ENCODE results near the gene ALG1.

ALG1 gene, protein sequence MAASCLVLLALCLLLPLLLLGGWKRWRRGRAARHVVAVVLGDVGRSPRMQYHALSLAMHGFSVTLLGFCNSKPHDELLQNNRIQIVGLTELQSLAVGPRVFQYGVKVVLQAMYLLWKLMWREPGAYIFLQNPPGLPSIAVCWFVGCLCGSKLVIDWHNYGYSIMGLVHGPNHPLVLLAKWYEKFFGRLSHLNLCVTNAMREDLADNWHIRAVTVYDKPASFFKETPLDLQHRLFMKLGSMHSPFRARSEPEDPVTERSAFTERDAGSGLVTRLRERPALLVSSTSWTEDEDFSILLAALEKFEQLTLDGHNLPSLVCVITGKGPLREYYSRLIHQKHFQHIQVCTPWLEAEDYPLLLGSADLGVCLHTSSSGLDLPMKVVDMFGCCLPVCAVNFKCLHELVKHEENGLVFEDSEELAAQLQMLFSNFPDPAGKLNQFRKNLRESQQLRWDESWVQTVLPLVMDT

DNA sequence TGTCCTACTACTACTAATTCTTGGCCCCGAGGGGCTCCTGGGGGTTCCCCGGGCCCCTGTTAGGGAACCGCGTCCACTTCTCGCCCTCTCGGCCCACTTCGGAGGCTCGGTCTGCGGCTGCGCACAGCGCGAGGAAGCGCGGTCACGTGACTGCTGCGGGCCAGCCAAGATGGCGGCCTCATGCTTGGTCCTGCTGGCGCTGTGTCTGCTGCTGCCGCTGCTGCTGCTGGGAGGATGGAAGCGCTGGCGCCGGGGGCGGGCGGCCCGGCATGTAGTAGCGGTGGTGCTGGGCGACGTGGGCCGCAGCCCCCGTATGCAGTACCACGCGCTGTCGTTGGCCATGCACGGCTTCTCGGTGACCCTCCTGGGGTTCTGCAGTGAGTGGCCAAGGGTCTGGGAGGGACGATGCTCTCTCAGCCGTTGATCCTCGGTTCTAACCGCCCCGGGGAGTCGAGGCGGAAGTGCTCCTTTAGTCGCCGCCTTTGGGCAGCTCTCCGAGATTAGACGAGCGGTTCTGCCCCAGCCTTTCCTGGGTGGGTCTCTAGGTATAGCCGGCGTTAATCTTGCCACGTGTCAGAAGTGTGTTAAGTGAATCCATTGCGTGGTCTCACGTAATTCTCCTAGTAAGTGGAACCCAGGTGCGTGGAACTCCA is at the start of gene ALG1:
Gene ALG1, plus strand, starts transcription at position 163 of the 653 bp plus-strand sequence. Its CDS starts 7 bp downstream, at position 170.
- H3K4me3 Mint-ChIP-seq: peak within 1 kb of the TSS; percentile 95

DNA sequence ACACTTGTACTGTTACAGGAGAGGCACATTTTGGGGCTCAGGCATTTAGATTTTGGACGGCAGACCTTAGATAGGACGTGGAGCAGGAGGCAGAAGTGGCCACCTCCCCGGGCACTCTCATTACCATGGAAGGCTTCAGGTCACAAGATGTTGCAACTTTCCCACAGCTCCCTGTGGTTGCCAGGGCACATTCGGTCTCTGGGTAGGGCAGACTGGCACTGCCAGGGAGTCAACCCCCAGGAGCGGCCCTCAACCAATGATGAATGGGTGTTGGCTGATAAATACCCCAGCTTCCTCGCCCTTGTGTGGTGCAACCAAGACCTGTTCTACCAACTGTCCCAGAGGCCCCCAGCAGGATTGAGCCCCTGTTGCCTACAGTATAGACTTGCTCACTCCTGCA is 49.1 kb upstream of the ALG1 start:
- H3K27me3 Mint-ChIP-seq: no peaks in the 10 kb centered on the region
- DNase-seq (no peak), ATAC-seq (no peak)
- H3K36me3 Mint-ChIP-seq (ENCODE audit: low read depth): peaks cover 2% of the 10 kb centered on the region
- no peak overlapping the region for H3K4me3 Mint-ChIP-seq
- H3K4me1 Mint-ChIP-seq: no peaks in the 10 kb centered on the region
- H3K27ac Mint-ChIP-seq: no peak overlapping the region
- no peaks in the 10 kb centered on the region for H3K9me3 Mint-ChIP-seq

More for the DNA sequence above, at the start of gene ALG1:
- ATAC-seq: peak; percentile 91
- peak within 1 kb of the TSS; percentile 95 for H3K27ac Mint-ChIP-seq
- peak; percentile 93 for DNase-seq
- peaks cover 10% of the 10 kb centered on the region for H3K36me3 Mint-ChIP-seq (ENCODE audit: low read depth)
- no peaks in the 10 kb centered on the region for H3K27me3 Mint-ChIP-seq
- H3K4me1 Mint-ChIP-seq: peaks cover 25% of the 10 kb centered on the region
- H3K9me3 Mint-ChIP-seq: no peaks in the 10 kb centered on the region

DNA sequence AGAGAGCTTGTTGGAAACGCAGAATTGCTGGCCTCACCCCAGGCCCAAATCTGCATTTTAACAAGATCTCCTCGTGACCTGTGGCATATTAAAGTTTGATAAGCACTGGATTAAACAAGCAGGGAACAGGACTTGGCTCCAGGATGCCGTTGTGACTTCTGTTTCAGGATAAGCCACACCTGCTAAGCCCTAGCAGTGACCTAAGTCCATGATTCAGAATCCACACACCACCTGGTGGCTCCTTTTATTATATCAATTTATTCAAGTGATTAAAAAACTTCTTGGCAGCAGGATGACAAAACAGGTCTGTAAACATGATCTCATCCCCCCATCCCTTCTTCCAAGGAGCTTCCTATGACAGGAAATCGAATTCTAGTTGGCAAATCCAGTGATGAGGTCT is 47.0 kb upstream of the ALG1 start:
- Mint-ChIP-seq H3K27ac (no peak overlapping the region), H3K27me3 (no peaks in the 10 kb centered on the region), H3K4me1 (no peaks in the 10 kb centered on the region), H3K4me3 (no peak overlapping the region), H3K9me3 (no peaks in the 10 kb centered on the region), H3K36me3 (ENCODE audit: low read depth) (peaks cover 2% of the 10 kb centered on the region)
- ATAC-seq (no peak), DNase-seq (no peak)

DNA sequence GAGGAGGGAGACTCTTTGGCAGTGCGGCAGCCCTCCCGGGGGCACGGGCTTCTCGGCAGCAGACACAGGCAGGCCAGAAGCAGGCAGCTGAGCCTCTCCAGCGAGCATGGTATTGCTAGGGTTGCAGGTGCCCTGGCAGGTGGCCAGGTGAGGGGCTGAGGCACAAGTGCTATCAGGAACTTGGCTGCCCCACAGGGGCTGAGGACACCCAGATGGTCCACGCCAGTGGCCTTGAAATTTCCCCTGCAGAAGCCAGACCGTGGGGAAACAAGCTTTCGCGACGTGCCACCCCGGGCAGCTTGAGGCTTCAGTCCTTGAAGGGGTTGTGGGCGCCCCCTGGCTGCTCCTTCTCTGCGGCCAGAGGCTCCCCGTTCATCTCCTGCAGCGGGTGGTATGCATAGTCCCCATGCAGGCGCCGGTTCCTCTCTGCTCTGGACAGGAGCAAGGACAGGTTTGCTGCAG is 46.4 kb upstream of the ALG1 start:
- Mint-ChIP-seq H3K36me3 (ENCODE audit: low read depth) (peaks cover 2% of the 10 kb centered on the region), H3K27me3 (no peaks in the 10 kb centered on the region), H3K27ac (no peak overlapping the region), H3K4me3 (no peak overlapping the region), H3K4me1 (no peaks in the 10 kb centered on the region), H3K9me3 (no peaks in the 10 kb centered on the region)
- DNase-seq (no peak), ATAC-seq (no peak)

DNA sequence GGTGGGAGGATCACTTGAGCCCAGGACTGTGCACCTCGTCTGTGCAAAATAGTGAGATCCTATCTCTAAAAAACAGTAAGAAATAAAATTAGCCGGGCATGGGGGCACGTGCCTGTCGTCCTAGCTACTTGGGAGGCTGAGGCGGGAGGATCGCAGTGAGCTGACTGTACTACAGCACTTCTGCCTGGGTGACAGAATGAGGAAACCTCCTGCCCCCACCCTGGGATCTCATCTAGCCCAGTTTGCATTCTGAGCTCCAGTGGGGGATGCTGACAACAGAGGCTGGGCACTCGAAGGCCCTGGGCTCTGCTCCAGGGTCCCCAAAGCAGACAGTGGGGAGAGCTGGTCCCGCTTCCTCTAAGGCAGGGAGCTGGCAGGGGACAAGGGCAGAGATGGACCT is 45.0 kb upstream of the ALG1 start:
- H3K36me3 Mint-ChIP-seq (ENCODE audit: low read depth): peaks cover 2% of the 10 kb centered on the region
- no peaks in the 10 kb centered on the region for H3K4me1 Mint-ChIP-seq

DNA sequence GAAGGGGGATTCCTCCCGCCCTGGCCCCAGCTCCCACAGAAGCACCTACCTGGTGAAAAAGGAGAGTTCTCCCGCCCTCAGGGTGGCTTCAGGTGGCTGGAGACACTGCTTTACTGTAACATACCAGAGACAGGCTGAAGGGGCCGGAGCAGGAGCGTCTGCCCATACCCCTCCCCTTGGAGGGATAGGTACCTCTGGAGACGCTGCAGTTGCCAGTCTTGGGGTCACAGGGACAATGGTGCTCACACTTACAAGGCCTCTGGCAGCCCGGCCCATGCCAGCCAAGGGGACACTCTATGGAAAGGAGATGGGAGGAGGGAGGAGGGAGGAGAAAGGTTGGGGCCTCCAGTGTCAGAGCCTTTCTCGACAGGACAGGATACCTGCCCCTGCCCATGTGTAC is 44.6 kb upstream of the ALG1 start:
- Mint-ChIP-seq H3K36me3 (ENCODE audit: low read depth) (peaks cover 2% of the 10 kb centered on the region), H3K4me1 (peaks cover 3% of the 10 kb centered on the region), H3K4me3 (no peak overlapping the region), H3K27ac (no peak overlapping the region), H3K9me3 (no peaks in the 10 kb centered on the region), H3K27me3 (no peaks in the 10 kb centered on the region)
- ATAC-seq: no peak
- no peak for DNase-seq

More for the DNA sequence above, 45.0 kb upstream of the ALG1 start:
- no peak overlapping the region for H3K4me3 Mint-ChIP-seq
- ATAC-seq: no peak
- no peaks in the 10 kb centered on the region for H3K9me3 Mint-ChIP-seq
- H3K27me3 Mint-ChIP-seq: no peaks in the 10 kb centered on the region
- no peak overlapping the region for H3K27ac Mint-ChIP-seq
- no peak for DNase-seq

DNA sequence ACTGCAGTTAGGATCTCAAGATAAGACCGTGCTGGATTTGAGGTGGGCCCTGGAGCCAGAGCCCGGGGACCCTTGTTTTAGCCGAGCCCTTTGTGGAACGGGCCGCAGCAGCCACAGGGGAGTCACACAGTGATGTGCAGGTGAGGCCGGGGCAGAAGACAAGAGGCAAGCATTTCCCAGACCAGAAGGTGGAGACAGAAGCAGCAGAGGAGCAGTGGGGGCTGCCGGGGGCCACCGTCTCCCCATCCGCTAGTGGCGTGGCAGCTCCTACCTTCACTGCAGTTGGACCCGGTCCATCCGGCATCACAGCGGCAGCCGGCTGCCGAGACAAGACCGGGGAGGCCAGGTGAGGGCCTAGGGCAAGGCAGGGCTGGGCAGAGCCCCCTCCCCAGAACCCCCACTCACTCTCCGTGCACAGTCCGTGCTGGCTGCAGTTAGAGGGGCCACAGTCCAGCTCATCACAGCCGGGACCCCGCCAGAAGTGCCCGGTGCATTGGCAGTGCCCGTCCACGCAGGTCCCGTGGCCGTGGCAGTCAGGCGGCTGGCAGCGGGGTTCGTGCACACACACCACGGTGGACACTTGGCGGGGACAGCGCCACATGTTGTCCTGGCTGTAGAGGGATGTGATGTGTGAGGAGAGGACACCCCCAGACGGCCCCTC is 43.9 kb upstream of the ALG1 start:
- DNase-seq: no peak
- no peaks in the 10 kb centered on the region for H3K27me3 Mint-ChIP-seq
- no peak overlapping the region for H3K27ac Mint-ChIP-seq
- H3K4me3 Mint-ChIP-seq: no peak overlapping the region
- H3K4me1 Mint-ChIP-seq: peaks cover 7% of the 10 kb centered on the region
- H3K36me3 Mint-ChIP-seq (ENCODE audit: low read depth): peaks cover 2% of the 10 kb centered on the region
- H3K9me3 Mint-ChIP-seq: no peaks in the 10 kb centered on the region
- no peak for ATAC-seq

DNA sequence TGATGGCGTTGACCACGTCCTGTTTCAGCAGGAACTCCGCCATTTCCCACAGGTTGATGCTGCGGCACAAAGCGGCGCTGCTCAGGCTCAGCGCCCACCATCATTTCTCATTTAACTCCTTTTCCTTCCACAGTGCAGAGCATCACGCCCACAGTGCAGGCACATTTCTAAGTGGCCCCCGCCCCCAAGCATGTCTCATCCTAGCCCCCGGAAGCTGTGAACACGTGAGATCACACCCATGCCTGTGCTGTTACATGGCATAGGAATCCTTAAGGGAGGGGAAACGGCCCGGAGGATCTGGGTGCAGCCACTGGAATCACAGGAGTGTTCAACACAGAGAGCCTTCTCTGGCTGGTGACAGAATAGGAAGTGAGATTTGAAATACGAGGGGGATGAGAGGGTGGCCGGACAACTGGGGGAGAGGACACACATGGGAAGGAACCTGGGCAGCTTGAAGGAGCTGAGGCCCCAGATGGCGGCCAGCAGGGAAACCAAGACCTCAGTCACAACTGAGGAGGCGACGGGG is 42.6 kb upstream of the ALG1 start:
- no peak for ATAC-seq
- Mint-ChIP-seq H3K9me3 (no peaks in the 10 kb centered on the region), H3K4me1 (peaks cover 13% of the 10 kb centered on the region), H3K27ac (no peak overlapping the region), H3K4me3 (no peak overlapping the region), H3K36me3 (ENCODE audit: low read depth) (peaks cover 2% of the 10 kb centered on the region), H3K27me3 (no peaks in the 10 kb centered on the region)
- DNase-seq: no peak

DNA sequence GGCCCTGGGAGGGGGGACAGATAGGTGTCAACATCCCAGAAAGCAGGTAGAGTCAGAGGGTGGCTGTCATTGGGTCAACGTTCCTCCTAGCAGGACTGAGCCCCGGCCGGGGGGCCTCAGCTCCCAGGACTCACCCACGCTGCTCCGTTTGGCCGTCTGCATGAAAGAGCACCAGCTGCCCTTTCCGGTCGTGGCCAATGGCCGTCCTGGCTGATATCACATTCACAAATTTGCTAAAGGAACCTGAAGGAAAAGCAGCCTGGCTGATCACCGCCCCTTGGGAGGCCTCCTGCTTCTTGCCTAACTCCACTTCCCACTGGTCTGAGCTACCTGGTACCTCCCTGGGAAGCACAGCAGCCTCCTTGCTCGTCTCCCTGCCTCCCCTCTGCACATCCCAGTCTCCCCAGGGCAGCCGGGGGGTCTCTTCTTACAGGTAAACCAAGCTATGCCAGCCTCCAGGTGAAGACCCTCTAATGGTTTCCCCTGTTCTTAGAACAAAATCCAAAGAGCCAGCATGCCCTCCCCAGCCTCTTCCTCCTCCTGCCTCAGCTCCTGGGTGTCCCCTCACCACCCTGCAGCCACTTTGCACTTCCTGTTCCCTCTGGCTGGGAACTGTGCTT is 41.3 kb upstream of the ALG1 start:
- no peak for DNase-seq
- H3K4me3 Mint-ChIP-seq: no peak overlapping the region
- peaks cover 2% of the 10 kb centered on the region for H3K36me3 Mint-ChIP-seq (ENCODE audit: low read depth)
- no peak for ATAC-seq
- no peaks in the 10 kb centered on the region for H3K27me3 Mint-ChIP-seq
- no peak overlapping the region for H3K27ac Mint-ChIP-seq
- peaks cover 17% of the 10 kb centered on the region for H3K4me1 Mint-ChIP-seq
- H3K9me3 Mint-ChIP-seq: no peaks in the 10 kb centered on the region

DNA sequence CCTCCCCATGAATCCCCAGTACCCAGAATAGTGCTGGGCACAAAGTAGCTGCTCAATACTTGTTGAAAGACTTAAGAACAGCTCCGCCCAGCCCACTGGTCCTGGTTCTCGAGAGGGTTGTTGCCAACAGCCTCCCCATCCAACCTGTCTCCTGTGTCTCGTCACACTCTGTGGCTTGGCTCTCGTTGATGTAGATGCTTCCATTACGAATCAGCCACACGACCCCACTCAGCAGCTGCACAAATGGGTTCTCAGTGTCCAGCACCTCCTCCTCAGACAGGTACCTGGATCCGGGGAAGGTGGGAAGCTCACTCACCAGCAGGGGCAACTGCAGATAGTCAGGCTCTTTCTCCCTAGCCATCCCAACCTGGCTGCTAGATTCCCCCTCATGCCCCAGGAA is 40.0 kb upstream of the ALG1 start:
- Mint-ChIP-seq H3K36me3 (ENCODE audit: low read depth) (peaks cover 2% of the 10 kb centered on the region), H3K27ac (no peak overlapping the region), H3K27me3 (no peaks in the 10 kb centered on the region), H3K4me3 (no peak overlapping the region), H3K4me1 (peaks cover 17% of the 10 kb centered on the region), H3K9me3 (no peaks in the 10 kb centered on the region)
- DNase-seq (no peak), ATAC-seq (no peak)

DNA sequence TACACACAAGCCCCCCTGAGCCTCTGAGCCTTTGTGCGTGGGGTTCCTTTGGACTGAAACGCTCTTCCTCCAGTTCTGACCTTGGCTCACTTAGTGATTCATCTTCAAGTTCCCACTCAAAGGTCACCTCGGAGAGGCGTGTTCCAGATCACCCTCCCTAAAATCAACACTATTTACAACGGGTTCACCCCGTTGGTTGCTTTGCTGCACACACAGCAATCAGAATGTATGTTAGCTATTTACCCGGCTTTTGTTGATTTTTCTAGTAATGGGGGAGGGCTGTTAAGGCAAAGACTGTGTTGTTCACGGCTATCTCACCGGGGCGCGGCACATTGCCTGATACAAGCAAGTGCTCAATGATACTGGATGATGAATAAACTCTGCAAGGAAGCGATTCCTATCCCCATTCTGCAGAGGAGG is 38.9 kb upstream of the ALG1 start:
- peaks cover 17% of the 10 kb centered on the region for H3K4me1 Mint-ChIP-seq
- no peaks in the 10 kb centered on the region for H3K9me3 Mint-ChIP-seq
- ATAC-seq (no peak), DNase-seq (no peak)
- H3K27me3 Mint-ChIP-seq: no peaks in the 10 kb centered on the region
- peak overlapping the region; percentile 31 for H3K27ac Mint-ChIP-seq
- H3K36me3 Mint-ChIP-seq (ENCODE audit: low read depth): no peaks in the 10 kb centered on the region
- H3K4me3 Mint-ChIP-seq: peak overlapping the region; percentile 84

DNA sequence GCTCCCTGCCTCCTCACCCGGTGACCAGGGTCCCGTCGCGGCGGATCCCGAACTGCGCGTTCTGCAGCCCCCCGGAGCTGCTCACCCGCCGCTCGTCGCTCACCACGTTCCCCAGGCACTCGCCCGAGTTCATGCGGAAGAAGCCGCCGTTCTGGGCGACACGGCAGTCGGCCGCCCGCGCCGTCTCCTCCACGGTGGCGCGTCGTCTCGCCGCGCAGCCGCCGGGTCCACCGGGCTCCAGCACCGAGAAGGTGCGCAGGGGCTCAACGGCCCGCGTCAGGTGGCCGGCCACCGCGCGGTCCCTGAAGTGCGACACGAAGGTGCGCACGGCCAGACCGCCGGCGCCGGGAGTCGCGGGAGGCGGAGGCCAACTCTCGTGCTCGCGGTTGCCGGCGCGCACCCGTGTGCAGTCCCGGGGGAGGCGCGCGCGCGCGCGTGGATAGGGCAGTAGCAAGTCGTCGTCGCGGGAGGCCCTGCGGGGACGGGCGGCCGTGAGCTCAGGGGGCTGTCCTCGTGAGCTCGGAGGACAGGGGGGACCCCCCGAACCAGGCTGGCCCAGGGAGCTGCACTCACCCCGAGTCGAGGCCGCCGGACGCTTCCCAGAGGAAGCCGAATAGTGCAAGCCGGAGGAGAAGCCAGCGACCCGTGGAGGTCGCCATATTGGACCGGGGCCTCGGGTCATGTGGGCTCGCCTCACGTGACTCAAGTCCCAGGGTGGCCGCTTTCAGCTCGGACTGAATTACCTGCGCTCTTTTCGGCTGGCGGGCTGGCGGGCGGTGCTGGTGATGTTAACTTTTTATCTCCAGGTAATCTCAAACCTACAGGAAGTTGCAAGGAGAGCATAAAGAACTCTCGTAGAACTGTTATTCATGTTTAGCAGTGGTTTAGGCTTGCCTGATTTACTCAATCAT is 38.1 kb upstream of the ALG1 start, which contains the start of gene NAGPA:
Gene NAGPA, minus strand, starts transcription at position 680 of the 911 bp plus-strand sequence. Its CDS starts 21 bp downstream, at position 659.
- Mint-ChIP-seq H3K4me3 (peak within 1 kb of the TSS; percentile 84), H3K36me3 (ENCODE audit: low read depth) (no peaks in the 10 kb centered on the region), H3K27me3 (no peaks in the 10 kb centered on the region), H3K4me1 (peaks cover 17% of the 10 kb centered on the region), H3K27ac (peak within 1 kb of the TSS; percentile 87), H3K9me3 (no peaks in the 10 kb centered on the region)
- ATAC-seq: peak; percentile 86
- DNase-seq: peak; percentile 83

DNA sequence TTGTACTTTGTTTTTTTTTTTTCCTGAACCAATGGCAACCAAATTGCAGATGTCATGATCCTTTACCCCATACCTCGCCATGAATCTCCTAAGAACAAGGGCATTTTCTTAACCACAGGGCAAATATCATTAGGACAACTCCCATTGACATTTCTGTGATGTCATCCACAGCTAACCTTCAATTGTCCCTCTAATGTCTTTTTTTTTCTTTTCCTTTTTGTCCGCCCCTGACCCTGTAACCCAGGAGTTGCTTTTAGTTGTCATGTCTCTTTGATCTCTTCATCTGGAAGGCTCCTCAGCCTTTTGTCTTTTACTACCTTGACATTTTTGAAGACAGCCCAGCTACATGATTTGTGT is 37.5 kb upstream of the ALG1 start:
- DNase-seq: no peak
- H3K9me3 Mint-ChIP-seq: no peaks in the 10 kb centered on the region
- peaks cover 17% of the 10 kb centered on the region for H3K4me1 Mint-ChIP-seq
- no peaks in the 10 kb centered on the region for H3K36me3 Mint-ChIP-seq (ENCODE audit: low read depth)
- peak overlapping the region; percentile 87 for H3K27ac Mint-ChIP-seq
- no peaks in the 10 kb centered on the region for H3K27me3 Mint-ChIP-seq
- ATAC-seq: no peak
- peak overlapping the region; percentile 84 for H3K4me3 Mint-ChIP-seq

Measured in activated naive CD8-positive, alpha-beta T cell treated with anti-CD3 and anti-CD28 coated beads, Interleukin-2, amount 50 U/mL, for 24 hours (primary cell).